Esophagus squamous epithelium (tissue), 5 donors: Measurements from ENCODE around the gene ZNF548. TPM values are rescaled to one million over a fixed set of nuclear protein-coding genes. Genes with fewer than 3 reads are reported as not detected.

Source experiments
- DNase-seq: peaks from one replicate; lab custom pipeline; 2025; lab: John Stamatoyannopoulos, UW
- H3K27ac ChIP-seq, 4 donors: fragments of 200-600 bp; sonication (generic); one replicate each; pipeline ENCODE4 v1.5.1; 2016 to 2019; ENCODE audit warnings: mild to moderate bottlenecking in 1 of 4
- H3K27me3 ChIP-seq, 4 donors: fragments of 200-600 bp; sonication (generic); 1 replicate in 3 of 4; 2 replicates in 1 of 4; pipeline versions ENCODE4 v1.5.1 to v1.6.0; 2017 to 2021; ENCODE audit warnings: antibody characterized with exemption in 1 of 4
- H3K36me3 ChIP-seq, 3 donors: fragments of 200-600 bp; sonication (generic); one replicate each; pipeline ENCODE4 v1.5.1; 2016 to 2019
- H3K4me1 ChIP-seq, 3 donors: fragments of 200-600 bp; sonication (generic); one replicate each; pipeline ENCODE4 v1.5.1; 2017 to 2019
- H3K4me3 ChIP-seq, 4 donors: fragments of 200-600 bp; sonication (generic); 1 replicate in 3 of 4; 2 replicates in 1 of 4; pipeline ENCODE4 v1.5.1; 2016 to 2019; ENCODE audit warnings: mild to moderate bottlenecking in 2 of 4, moderate library complexity in 1 of 4
- H3K9me3 ChIP-seq, 3 donors: fragments of 200-600 bp; sonication (generic); one replicate each; pipeline ENCODE4 v1.5.1; 2016 to 2019
- POLR2A ChIP-seq, 4 donors: fragments of 450-650 bp; IDR thresholded peaks; one replicate each; pipeline ENCODE4 v1.6.1; 2017; ENCODE audit warnings: antibody characterized with exemption in 4 of 4, mild to moderate bottlenecking in 4 of 4, moderate library complexity in 3 of 4
- WGBS, 2 donors: methylation state at CpG; one replicate each; pipeline ENCODE4 v1.1.5; 2018; 5-methylcytosine and 5-hydroxymethylcytosine counted together
- intact Hi-C: fragments of 100-400 bp; cut with DNase I; formaldehyde crosslinking; loops from one replicate; pipeline ENCODE4 v1.15.0; 2022
- total RNA-seq, 4 donors: library from RNA; depleted of rRNA; stranded (reverse); fragments of >200 nt; gene quantifications; one replicate each; pipeline ENCODE4 v1.1.0, GENCODE V29; 2016
- TF ChIP-seq, protein P1 (sequence below), 6 experiments: fragments of 450-650 bp in 4 of 6; fragments of 200-600 bp in 2 of 6; sonication (generic) in 2 of 6; IDR thresholded peaks; one replicate each; pipeline ENCODE4 v1.5.1; 2016 to 2019; ENCODE audit warnings: antibody characterized with exemption in 6 of 6, mild to moderate bottlenecking in 4 of 6, moderate library complexity in 4 of 6
- donor health status: DM: yes; HTN: yes; CAD: no.

The ZNF548 gene
- total RNA-seq, 4 donors from 2014 or later, result 7.7 to 26.9 (median 11.2) TPM

DNA sequence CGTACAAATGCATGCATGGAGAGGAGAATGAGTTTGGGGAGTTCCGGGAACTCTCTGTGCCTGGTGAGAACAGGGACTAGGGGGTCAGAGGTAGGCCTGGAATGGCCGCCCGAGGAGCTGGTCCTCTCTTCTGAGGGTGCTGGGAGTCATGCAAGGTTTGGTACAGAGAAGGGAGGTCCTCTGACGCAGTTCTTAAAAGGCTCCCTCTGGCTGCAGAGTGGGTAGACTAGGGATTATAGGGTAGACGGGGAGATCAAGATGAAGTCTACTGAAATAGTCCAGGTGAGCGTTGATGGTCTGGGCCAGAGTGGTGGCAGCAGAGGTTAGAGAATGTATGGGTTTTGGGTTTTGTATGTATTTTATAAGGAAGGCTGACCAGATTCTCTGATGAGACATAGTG is 37.8 kb upstream of the ZNF548 start:
- H3K4me1 ChIP-seq, result peaks cover 5 to 28% (median 13%) of the 10 kb centered on the region in 3 donors
- peaks cover 16 to 45% (median 27%) of the 10 kb centered on the region in 3 donors for H3K36me3 ChIP-seq
- DNase-seq, result no peak
- peak overlapping the region; percentile 62 to 93 (median 92) for H3K4me3 ChIP-seq
- H3K9me3 ChIP-seq, result peaks cover 0 to 29% (median 3%) of the 10 kb centered on the region in 3 donors
- WGBS, 2 donors, result 21 to 25% methylated on average over 6 to 7 of the region's 7 CpGs
- TF ChIP-seq, protein P1, sequence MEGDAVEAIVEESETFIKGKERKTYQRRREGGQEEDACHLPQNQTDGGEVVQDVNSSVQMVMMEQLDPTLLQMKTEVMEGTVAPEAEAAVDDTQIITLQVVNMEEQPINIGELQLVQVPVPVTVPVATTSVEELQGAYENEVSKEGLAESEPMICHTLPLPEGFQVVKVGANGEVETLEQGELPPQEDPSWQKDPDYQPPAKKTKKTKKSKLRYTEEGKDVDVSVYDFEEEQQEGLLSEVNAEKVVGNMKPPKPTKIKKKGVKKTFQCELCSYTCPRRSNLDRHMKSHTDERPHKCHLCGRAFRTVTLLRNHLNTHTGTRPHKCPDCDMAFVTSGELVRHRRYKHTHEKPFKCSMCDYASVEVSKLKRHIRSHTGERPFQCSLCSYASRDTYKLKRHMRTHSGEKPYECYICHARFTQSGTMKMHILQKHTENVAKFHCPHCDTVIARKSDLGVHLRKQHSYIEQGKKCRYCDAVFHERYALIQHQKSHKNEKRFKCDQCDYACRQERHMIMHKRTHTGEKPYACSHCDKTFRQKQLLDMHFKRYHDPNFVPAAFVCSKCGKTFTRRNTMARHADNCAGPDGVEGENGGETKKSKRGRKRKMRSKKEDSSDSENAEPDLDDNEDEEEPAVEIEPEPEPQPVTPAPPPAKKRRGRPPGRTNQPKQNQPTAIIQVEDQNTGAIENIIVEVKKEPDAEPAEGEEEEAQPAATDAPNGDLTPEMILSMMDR (IDR thresholded peaks at IDR 0.05), result peak in 1 of 6 experiments; percentile 10
- TF ChIP-seq POLR2A (IDR thresholded peaks at IDR 0.05), result no peak
- peak overlapping the region; percentile 76 to 91 (median 86) for H3K27ac ChIP-seq
- intact Hi-C loops, result no loop called here
- H3K27me3 ChIP-seq, result no peaks in the 10 kb centered on the region

DNA sequence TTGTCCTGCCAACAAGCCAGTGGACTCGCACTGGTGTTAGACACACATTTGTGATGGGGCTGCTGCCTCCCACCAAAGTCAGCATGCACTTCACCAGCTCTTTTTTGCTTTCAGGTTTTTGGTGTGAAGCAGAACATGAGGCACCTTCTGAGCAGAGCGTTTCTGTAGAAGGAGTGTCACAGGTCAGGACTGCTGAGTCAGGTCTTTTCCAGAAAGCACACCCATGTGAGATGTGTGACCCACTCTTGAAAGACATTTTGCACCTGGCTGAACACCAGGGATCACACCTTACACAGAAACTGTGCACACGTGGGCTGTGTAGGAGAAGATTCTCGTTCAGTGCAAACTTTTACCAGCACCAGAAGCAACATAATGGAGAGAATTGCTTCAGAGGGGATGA is 33.7 kb upstream of the ZNF548 start:
- Histone ChIP-seq H3K4me1 (peaks cover 5 to 28% (median 13%) of the 10 kb centered on the region in 3 donors), H3K4me3 (no peak overlapping the region), H3K27me3 (no peaks in the 10 kb centered on the region), H3K27ac (no peak overlapping the region), H3K36me3 (peaks cover 16 to 69% (median 33%) of the 10 kb centered on the region in 3 donors), H3K9me3 (peaks cover 0 to 44% (median 13%) of the 10 kb centered on the region in 3 donors)
- no peak for DNase-seq
- WGBS, 2 donors, result 90 to 92% methylated on average over 4 of the region's 4 CpGs
- intact Hi-C loops, result no loop called here
- no peak for TF ChIP-seq POLR2A (IDR thresholded peaks at IDR 0.05)
- TF ChIP-seq, protein P1 (IDR thresholded peaks at IDR 0.05), result no peak

GRCh38 chr19:57357406-57357805 is 32.2 kb upstream of the ZNF548 start:
- TF ChIP-seq POLR2A (IDR thresholded peaks at IDR 0.05), result no peak
- TF ChIP-seq, protein P1 (IDR thresholded peaks at IDR 0.05), result no peak
- WGBS, 2 donors, result 97 to 100% methylated on average over 5 of the region's 5 CpGs
- no peak overlapping the region for H3K4me3 ChIP-seq
- H3K27me3 ChIP-seq, result no peaks in the 10 kb centered on the region
- H3K27ac ChIP-seq, result no peak overlapping the region
- H3K9me3 ChIP-seq, result peaks cover 0 to 44% (median 13%) of the 10 kb centered on the region in 3 donors
- peaks cover 16 to 69% (median 33%) of the 10 kb centered on the region in 3 donors for H3K36me3 ChIP-seq
- intact Hi-C loops, result no loop called here
- DNase-seq, result no peak
- H3K4me1 ChIP-seq, result peaks cover 2 to 23% (median 6%) of the 10 kb centered on the region in 3 donors

DNA sequence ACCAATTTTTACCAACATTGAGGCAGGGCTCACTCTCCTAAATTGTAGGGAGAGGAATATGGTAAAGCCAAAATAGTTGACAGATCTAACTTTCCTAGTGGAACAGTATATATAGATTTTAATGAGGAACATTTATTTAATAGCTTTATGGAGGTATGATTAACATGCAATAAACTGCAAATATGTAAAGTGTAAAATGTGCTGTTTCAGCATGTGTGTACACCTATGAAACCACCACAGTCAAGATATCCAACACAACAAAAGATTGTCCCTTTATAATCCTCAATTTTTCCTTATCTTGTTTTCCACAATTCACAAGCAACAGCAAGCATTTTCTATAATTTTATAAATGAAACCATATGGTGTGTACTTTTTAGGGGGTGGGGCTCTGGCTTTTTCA is 30.4 kb upstream of the ZNF548 start:
- TF ChIP-seq, protein P1 (IDR thresholded peaks at IDR 0.05), result no peak
- Histone ChIP-seq H3K9me3 (peaks cover 0 to 40% (median 13%) of the 10 kb centered on the region in 3 donors), H3K27me3 (no peaks in the 10 kb centered on the region)

DNA sequence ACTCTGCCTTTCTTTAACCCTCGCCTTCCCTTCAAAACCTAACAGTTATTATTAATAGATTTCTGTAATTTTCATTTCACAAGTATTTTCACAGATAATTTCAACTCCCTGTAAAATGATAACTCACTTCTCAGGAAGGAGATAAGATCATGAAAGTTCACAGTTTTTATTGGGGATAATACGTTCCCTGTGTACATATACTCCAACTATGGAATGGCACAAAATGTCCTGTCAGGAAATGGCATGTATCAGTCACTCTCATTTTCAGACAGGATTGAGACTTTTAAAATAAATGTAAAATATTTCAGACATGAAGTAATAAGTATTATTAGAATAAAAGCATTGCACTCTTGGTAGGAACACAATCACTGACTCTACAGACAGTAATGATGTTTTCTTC is 27.2 kb upstream of the ZNF548 start:
- 82 to 85% methylated on average over 2 of the region's 2 CpGs for WGBS, 2 donors
- peaks cover 6 to 28% (median 9%) of the 10 kb centered on the region in 3 donors for H3K4me1 ChIP-seq
- DNase-seq, result no peak

More for the DNA sequence above, 30.4 kb upstream of the ZNF548 start:
- intact Hi-C loops, result no loop called here
- Histone ChIP-seq H3K4me3 (no peak overlapping the region), H3K36me3 (peaks cover 12 to 50% (median 31%) of the 10 kb centered on the region in 3 donors), H3K4me1 (peaks cover 4 to 22% (median 5%) of the 10 kb centered on the region in 3 donors), H3K27ac (no peak overlapping the region)
- no peak for DNase-seq

More for the DNA sequence above, 27.2 kb upstream of the ZNF548 start:
- peak overlapping the region in 3 of 4 donors; percentile 69 to 98 (median 73) for H3K4me3 ChIP-seq
- peak overlapping the region; percentile 76 to 99 (median 94) for H3K27ac ChIP-seq
- peaks cover 0 to 10% (median 4%) of the 10 kb centered on the region in 3 donors for H3K9me3 ChIP-seq
- H3K27me3 ChIP-seq, result no peaks in the 10 kb centered on the region
- peaks cover 0 to 19% (median under 1%) of the 10 kb centered on the region in 3 donors for H3K36me3 ChIP-seq
- intact Hi-C loops, result loop anchor here (10.0 kb wide), 1 partner anchor 642 kb away; the partner anchor contains the start of gene ZNF606
- TF ChIP-seq, protein P1 (IDR thresholded peaks at IDR 0.05), result no peak
- TF ChIP-seq POLR2A (IDR thresholded peaks at IDR 0.05), result no peak
